Activated CD4-positive, alpha-beta T cell treated with anti-CD3 and anti-CD28 coated beads for 1 hour (primary cell): ENCODE data around the gene SEPTIN10.

Experiments
- DNase-seq: peaks from one replicate; pipeline ENCODE4 v3.0.0-alpha.2; 2020

The SEPTIN10 gene

DNA sequence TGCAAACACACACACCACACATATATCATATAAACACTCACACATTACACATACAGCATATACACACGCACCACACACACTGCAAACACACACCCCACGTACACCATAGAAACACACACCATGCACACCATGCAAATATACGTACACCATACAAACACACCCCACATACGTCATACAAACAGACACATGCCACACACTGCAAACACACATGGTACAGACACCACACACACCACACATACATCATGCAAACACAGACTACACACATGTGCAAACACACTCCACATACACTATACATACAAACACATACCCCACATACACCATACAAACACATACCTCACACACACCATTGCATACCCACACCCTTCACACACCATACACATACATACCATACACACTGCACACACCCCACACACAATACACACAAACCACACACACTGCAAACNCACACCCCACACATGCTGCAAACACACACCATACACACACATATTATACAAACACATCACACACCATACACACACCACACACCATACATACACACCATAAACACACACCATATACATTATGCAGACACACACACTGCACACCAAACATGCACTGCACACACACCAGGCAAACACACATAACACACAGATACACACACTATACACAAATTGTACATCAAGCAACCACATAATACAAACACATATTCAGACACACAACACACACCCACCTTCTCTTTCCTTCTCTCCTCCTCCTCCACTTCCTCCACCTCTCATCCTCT lies 120.4 kb downstream of the SEPTIN10 start:
- DNase-seq, result no peak
